ENCODE measurements around the gene CDK11B. TPM values are rescaled to one million over a fixed set of nuclear protein-coding genes. Genes with fewer than 3 reads are reported as not detected.

The CDK11B gene
- total RNA-seq, 4 donors from 2014 or later = 12.6 to 31.8 (median 24.7) TPM

DNA sequence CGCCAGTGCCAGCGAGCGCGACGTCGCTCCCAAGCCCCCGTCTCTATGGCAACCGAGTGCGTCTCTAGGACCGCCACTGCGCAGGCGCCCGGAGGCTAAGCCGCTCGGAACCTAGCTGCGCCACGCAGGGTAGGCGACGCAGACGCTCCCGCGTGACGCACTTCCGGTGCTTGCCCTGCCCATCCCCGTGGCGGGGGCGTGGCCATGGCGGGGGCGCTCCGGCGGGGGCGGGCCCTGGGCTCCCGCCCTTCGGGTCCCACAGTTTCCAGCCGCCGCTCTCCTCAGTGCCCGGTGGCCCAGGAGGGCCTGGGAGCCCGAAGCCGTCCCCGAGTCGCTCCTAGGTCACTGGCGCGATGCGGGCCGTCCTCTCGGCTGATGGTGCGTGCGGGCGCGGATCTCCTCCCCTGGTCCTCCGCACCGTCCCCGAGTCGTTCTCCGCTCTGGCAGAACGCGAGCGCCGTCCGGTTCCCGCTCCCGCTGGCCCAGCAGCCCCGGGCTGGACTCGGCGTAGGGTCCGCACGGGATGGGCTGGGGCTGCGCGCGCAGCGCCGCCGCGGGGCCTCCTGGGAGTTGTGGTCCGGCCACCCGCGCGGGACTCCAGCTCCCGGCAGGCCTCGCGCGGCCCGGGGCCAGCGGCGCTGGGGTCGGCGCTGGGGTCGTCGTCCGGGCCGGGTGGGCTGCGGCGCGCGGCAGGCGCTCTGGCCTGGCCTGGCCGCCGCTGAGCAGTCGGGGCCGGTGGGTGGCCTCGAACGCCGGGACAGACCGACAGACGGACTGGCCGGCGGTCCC, 43.4 kb downstream of the CDK11B start, which contains the start of gene MIB2:
Gene MIB2 (plus strand): TSS at position 245 of the 789 bp plus-strand sequence. CDS start 7,953 bp downstream, outside the sequence.
- WGBS, 2 donors = 0 to 1% methylated on average over 19 to 36 of the region's 107 CpGs
- Histone ChIP-seq H3K27ac (peak within 1 kb of the TSS; percentile 99 to 100 (median 100)), H3K4me3 (peak within 1 kb of the TSS; percentile 91 to 99 (median 94)), H3K27me3 (no peaks in the 10 kb centered on the region), H3K9me3 (no peaks in the 10 kb centered on the region), H3K4me1 (peaks cover 0 to 61% (median 28%) of the 10 kb centered on the region in 4 donors), H3K36me3 (peaks cover 0 to 27% (median 0%) of the 10 kb centered on the region in 3 donors)
- DNase-seq (ENCODE audit: low spot score in 2 of 2) = peak; percentile 86
- TF ChIP-seq POLR2A (IDR thresholded peaks at IDR 0.05) (peak; percentile 39 to 81), EP300 (IDR thresholded peaks at IDR 0.05) (peak; percentile 89 to 93)
- TF ChIP-seq, protein P1, sequence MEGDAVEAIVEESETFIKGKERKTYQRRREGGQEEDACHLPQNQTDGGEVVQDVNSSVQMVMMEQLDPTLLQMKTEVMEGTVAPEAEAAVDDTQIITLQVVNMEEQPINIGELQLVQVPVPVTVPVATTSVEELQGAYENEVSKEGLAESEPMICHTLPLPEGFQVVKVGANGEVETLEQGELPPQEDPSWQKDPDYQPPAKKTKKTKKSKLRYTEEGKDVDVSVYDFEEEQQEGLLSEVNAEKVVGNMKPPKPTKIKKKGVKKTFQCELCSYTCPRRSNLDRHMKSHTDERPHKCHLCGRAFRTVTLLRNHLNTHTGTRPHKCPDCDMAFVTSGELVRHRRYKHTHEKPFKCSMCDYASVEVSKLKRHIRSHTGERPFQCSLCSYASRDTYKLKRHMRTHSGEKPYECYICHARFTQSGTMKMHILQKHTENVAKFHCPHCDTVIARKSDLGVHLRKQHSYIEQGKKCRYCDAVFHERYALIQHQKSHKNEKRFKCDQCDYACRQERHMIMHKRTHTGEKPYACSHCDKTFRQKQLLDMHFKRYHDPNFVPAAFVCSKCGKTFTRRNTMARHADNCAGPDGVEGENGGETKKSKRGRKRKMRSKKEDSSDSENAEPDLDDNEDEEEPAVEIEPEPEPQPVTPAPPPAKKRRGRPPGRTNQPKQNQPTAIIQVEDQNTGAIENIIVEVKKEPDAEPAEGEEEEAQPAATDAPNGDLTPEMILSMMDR (IDR thresholded peaks at IDR 0.05) = no peak

DNA sequence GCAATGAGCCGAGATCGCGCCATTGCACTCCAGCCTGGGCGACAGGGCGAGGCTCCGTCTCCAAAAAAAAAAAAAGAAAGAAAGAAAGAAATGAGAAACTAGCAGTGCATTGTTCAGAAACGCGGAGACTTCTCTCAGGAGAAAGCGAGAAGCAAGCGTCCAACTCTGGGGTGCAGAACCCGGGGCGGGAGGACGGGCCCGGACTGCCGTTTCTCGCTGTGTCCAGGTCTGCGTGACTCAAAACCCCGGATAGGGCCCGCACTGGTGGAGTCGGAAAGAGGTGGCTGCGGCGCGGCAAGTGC, 43.9 kb downstream of the CDK11B start:
- Histone ChIP-seq H3K27ac (peak overlapping the region; percentile 99 to 100 (median 100)), H3K36me3 (peaks cover 0 to 26% (median 0%) of the 10 kb centered on the region in 3 donors), H3K27me3 (no peaks in the 10 kb centered on the region), H3K4me1 (peaks cover 0 to 58% (median 28%) of the 10 kb centered on the region in 4 donors), H3K9me3 (no peaks in the 10 kb centered on the region), H3K4me3 (peak overlapping the region; percentile 91 to 99 (median 94))
- TF ChIP-seq POLR2A (IDR thresholded peaks at IDR 0.05) (no peak), EP300 (IDR thresholded peaks at IDR 0.05) (no peak)
- TF ChIP-seq, protein P1 (IDR thresholded peaks at IDR 0.05) = no peak
- WGBS, 2 donors = 0% methylated on average over 16 to 23 of the region's 23 CpGs
- DNase-seq (ENCODE audit: low spot score in 2 of 2) = no peak

DNA sequence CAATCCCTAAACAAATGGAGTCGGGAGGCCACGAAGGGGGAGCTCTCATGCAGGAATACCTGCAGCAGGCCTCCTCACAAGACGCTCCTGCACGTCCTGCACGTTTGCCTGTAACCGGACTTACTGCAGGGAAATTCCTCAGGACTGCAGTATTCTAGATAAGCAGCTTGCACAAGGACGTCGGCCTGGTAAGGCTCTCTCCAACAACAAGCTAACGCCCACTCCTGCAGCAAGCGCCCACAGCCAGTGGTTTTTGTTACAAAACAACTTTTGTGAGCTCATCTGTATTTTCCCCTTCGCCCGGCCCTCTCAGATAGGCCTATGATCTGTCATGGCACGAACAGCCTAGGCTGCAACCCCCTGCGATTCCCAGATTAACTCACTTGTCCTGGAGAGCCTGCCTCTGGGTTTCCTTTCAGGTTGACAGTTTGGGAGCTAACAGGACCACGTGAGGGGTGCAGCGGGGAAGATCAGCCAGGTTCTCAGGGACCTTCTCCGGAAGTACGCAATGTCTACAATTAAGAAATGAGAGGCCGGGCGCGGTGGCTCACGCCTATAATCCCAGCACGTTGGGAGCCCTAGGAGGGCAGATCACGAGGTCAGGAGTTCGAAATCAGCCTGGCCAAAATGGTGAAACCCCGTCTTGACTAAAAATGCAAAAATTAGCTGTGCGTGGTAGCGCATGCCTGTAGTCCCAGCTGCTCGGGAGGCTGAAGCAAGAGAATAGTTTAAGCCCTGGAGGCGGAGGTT, 44.4 kb downstream of the CDK11B start:
- Histone ChIP-seq H3K4me3 (peak overlapping the region; percentile 91 to 99 (median 94)), H3K9me3 (no peaks in the 10 kb centered on the region), H3K4me1 (peaks cover 0 to 58% (median 28%) of the 10 kb centered on the region in 4 donors), H3K27ac (peak overlapping the region in 3 of 4 donors; percentile 99 to 100 (median 100)), H3K27me3 (no peaks in the 10 kb centered on the region), H3K36me3 (peaks cover 0 to 20% (median 0%) of the 10 kb centered on the region in 3 donors)
- TF ChIP-seq POLR2A (IDR thresholded peaks at IDR 0.05) (no peak), EP300 (IDR thresholded peaks at IDR 0.05) (no peak)
- TF ChIP-seq, protein P1 (IDR thresholded peaks at IDR 0.05) = no peak
- no peak for DNase-seq (ENCODE audit: low spot score in 2 of 2)
- 12 to 21% methylated on average over 29 to 30 of the region's 30 CpGs for WGBS, 2 donors

DNA sequence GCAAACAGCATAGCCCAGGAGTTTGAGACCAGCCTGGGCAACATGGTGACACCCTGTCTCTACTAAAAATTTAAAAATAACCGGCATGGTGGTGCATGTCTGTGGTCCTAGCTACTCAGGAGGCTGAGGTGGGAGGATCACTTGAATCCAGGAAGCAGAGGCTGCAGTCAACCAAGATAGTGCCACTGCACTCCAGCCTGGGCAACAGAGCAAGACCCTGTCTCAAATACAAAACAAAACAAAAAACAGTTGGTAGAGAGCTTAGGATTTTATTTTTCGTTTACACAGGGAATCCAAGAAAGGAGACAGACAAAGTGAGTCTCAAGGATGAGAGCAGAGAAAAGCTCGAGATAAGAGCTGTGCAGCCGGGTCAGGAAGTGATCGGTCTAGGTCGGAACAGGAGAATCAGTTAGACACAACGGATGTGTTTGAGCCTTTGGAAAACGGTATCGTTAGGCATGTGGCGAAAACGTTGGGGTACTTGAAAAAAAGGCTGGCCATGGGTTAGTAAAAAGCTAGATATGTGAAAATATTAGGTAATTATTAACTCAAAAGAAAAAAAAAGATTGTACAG, 45.2 kb downstream of the CDK11B start:
- Histone ChIP-seq H3K9me3 (no peaks in the 10 kb centered on the region), H3K36me3 (peaks cover 0 to 14% (median 0%) of the 10 kb centered on the region in 3 donors), H3K4me3 (peak overlapping the region in 2 of 4 donors; percentile 93 to 96), H3K27me3 (no peaks in the 10 kb centered on the region), H3K4me1 (peaks cover 0 to 58% (median 28%) of the 10 kb centered on the region in 4 donors), H3K27ac (peak overlapping the region in 3 of 4 donors; percentile 99 to 100 (median 100))
- no peak for DNase-seq (ENCODE audit: low spot score in 2 of 2)
- no peak for TF ChIP-seq POLR2A (IDR thresholded peaks at IDR 0.05)
- TF ChIP-seq, protein P1 (IDR thresholded peaks at IDR 0.05) = no peak
- TF ChIP-seq EP300 (IDR thresholded peaks at IDR 0.05) = no peak
- WGBS, 2 donors = 74 to 80% methylated on average over 11 of the region's 11 CpGs

All from tibial nerve (tissue), 4 donors.